ENCODE data around the gene TMEM271.

The TMEM271 gene, protein sequence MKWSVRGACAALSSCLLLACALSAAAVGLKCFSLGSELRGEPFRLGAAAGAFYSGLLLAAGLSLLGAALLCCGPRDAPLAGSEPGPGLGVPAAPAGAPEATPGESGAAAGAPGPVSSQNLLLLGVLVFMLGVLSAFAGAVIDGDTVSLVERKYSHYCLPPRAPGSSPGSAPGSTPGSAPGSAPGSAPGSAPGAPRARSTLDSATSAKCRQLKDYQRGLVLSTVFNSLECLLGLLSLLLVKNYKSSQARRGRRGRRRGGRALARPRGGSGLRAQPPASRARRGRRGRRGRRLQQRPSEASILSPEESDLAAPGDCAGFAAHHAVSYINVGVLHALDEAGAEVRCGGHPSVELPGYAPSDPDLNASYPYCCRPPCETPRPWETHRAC

DNA sequence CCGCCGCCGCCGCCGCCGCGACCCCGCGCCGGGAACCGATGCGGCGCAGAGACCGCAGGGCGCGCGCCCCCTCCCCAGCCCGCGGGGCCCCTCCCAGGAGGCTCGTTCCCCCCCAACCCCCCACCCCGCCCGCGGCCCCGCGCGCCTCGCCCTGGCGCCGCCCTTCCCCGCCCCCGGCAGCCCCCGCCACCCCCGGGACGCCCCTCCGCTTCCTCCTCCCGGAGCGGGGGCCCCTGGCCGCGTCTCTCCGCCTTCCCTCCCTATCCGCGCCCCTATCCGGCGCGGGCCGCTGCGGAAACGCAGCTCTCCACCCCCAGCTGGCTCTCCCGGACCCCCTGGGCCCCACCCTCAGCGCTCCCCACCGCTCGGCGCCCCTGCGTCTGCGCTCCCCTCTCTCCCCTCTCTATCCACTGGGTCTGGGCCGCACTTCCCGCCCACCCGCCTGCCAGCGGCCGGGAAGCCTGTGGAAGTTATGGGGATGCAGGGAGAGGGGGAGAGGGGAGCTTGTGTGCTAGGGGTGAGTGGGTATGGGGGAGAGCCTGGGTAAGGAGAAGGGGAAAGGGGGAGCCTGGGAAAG, at the start of gene TMEM271:
TMEM271 (minus strand) TSS at position 51 of the 577 bp plus-strand sequence. CDS start 233 bp downstream, outside the sequence.
- TF ChIP-seq ZBTB7A (IDR thresholded peaks at IDR 0.05; ENCODE audit: low read depth) (0 out of 2 replicates have a peak, but pooled peaks have one; percentile 24), TAF1 (IDR thresholded peaks at IDR 0.05; ENCODE audit: low read depth) (no peak)

DNA sequence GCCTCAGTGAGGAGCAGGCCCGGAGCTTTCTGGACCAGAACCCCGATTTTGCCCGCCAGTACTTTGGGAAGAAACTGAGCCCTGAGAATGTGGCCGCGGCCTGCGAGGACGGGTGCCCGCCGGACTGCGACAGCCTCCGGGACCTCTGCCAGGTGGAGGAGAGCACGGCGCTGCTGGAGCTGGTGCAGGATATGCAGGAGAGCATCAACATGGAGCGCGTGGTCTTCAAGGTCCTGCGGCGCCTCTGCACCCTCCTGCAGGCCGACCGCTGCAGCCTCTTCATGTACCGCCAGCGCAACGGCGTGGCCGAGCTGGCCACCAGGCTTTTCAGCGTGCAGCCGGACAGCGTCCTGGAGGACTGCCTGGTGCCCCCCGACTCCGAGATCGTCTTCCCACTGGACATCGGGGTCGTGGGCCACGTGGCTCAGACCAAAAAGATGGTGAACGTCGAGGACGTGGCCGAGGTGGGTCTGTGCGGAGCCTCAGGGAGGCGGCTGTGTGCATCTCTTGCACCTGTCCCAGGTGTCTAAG, 49.6 kb upstream of the TMEM271 start:
- TF ChIP-seq CREB1 (IDR thresholded peaks at IDR 0.05; ENCODE audit: low read depth) (no peak), CEBPB (IDR thresholded peaks at IDR 0.05) (no peak), NFIC (IDR thresholded peaks at IDR 0.05) (peak; percentile 32), EGR1 (IDR thresholded peaks at IDR 0.05) (no peak)

DNA sequence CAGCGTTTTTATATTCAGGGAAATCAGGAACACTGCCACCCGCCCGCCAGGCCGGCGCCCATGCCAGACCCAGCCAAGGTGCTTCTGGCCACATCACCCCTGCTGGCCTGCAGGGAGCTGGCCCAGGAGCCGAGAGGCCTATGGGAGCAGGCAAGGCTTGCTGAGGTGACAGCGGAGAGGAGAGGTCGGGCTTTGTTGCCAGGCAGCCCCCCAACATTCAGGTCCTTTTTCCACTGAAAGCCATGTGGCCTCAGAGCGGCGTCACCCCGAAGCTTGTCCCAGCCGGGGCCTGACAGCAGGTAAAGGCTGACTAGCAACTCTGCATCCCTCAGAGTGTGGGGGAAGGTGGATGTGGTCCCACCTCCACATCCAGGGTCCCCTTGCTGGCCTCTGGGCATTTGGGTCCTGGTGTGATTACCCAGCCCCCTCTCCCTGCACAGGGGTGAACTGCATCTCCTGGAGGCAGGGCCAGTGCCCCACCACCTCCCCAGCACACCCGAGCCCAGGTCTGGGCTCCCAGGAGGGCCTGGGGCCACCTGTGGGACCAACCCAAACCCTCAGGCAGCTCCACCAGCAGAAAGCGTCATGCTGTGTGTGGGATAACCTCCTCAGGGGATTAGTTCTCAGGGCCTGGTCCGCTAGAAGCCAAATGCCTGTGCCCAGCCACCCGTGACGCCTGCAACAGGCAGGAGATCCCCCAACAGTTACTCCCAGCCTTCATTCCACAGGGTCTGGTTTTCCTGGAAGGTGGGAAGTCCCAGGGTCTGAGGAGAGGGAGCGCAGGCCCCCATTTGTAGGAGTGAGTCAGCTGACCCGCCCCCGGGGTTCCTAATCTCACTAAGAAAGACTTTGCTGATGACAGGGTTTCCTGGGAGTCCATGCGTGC, 48.9 kb upstream of the TMEM271 start, which contains the start of gene PDE6B:
PDE6B (plus strand) TSS at position 869 of the 886 bp plus-strand sequence. CDS start 54 bp downstream, outside the sequence.
- TF ChIP-seq TCF12 (IDR thresholded peaks at IDR 0.05; ENCODE audit: low read depth), result peak; percentile 75
- TF ChIP-seq, protein P1, sequence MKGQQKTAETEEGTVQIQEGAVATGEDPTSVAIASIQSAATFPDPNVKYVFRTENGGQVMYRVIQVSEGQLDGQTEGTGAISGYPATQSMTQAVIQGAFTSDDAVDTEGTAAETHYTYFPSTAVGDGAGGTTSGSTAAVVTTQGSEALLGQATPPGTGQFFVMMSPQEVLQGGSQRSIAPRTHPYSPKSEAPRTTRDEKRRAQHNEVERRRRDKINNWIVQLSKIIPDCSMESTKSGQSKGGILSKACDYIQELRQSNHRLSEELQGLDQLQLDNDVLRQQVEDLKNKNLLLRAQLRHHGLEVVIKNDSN (IDR thresholded peaks at IDR 0.05), result peak; percentile 72
- peak; percentile 34; the same call in 1 of the 2 replicates for TF ChIP-seq NFIC (IDR thresholded peaks at IDR 0.05)
- peak; percentile 37; the same call in 1 of the 2 replicates for TF ChIP-seq EP300 (IDR thresholded peaks at IDR 0.05; ENCODE audit: borderline replicate concordance)
- TF ChIP-seq, protein P2, sequence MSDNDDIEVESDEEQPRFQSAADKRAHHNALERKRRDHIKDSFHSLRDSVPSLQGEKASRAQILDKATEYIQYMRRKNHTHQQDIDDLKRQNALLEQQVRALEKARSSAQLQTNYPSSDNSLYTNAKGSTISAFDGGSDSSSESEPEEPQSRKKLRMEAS (IDR thresholded peaks at IDR 0.05), result no peak
- peak; percentile 3; the same call in 1 of the 2 replicates for TF ChIP-seq RAD21 (IDR thresholded peaks at IDR 0.05; ENCODE audit: low read depth)
- TF ChIP-seq, protein P3, sequence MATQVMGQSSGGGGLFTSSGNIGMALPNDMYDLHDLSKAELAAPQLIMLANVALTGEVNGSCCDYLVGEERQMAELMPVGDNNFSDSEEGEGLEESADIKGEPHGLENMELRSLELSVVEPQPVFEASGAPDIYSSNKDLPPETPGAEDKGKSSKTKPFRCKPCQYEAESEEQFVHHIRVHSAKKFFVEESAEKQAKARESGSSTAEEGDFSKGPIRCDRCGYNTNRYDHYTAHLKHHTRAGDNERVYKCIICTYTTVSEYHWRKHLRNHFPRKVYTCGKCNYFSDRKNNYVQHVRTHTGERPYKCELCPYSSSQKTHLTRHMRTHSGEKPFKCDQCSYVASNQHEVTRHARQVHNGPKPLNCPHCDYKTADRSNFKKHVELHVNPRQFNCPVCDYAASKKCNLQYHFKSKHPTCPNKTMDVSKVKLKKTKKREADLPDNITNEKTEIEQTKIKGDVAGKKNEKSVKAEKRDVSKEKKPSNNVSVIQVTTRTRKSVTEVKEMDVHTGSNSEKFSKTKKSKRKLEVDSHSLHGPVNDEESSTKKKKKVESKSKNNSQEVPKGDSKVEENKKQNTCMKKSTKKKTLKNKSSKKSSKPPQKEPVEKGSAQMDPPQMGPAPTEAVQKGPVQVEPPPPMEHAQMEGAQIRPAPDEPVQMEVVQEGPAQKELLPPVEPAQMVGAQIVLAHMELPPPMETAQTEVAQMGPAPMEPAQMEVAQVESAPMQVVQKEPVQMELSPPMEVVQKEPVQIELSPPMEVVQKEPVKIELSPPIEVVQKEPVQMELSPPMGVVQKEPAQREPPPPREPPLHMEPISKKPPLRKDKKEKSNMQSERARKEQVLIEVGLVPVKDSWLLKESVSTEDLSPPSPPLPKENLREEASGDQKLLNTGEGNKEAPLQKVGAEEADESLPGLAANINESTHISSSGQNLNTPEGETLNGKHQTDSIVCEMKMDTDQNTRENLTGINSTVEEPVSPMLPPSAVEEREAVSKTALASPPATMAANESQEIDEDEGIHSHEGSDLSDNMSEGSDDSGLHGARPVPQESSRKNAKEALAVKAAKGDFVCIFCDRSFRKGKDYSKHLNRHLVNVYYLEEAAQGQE (IDR thresholded peaks at IDR 0.05; ENCODE audit: low read depth), result no peak
- no peak for TF ChIP-seq EGR1 (IDR thresholded peaks at IDR 0.05)
- 0 out of 2 replicates have a peak, but pooled peaks have one; percentile 48 for TF ChIP-seq ZBTB7A (IDR thresholded peaks at IDR 0.05; ENCODE audit: low read depth)
- TF ChIP-seq TEAD4 (IDR thresholded peaks at IDR 0.05), result peak; percentile 86

DNA sequence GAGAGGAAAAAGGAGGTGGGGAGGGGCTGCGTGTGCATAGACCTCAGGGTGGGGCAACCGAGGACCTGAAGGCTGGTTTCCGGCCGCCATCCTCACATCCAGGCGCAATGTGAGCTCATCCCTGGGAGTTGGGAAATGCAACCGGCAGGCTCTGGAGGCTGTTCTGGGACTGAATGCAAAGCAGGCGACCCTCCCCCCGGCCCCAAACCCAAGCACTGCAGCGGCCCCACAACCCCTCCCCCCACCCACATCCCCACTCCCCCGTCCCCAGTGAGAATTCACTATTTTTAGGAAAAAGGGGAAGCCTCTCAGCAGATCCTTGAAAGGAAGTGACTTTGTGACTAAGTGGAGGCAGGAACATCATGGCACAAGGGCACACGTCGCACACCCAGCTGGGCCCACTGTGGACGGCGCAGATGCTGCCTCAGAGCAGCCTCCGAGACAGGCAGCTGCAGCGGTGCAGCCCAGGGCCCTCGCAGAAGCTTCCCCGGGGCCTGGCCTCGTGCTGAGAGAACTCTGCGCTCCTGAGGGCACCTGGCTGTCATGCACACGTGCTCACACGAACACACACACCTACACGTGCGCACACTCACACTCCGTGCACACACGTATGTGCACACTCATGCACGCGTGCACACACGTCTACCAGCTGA, 47.9 kb upstream of the TMEM271 start:
- TF ChIP-seq ZBTB7A (IDR thresholded peaks at IDR 0.05; ENCODE audit: low read depth) (no peak), YY1 (IDR thresholded peaks at IDR 0.05; ENCODE audit: low read depth) (no peak), TCF12 (IDR thresholded peaks at IDR 0.05; ENCODE audit: low read depth) (no peak), TAF1 (IDR thresholded peaks at IDR 0.05; ENCODE audit: low read depth) (no peak), RAD21 (IDR thresholded peaks at IDR 0.05; ENCODE audit: low read depth) (no peak), FOXM1 (IDR thresholded peaks at IDR 0.05; ENCODE audit: borderline replicate concordance, low read depth) (no peak), TEAD4 (IDR thresholded peaks at IDR 0.05) (no peak), CEBPB (IDR thresholded peaks at IDR 0.05) (no peak)
- TF ChIP-seq, protein P2 (IDR thresholded peaks at IDR 0.05), result no peak
- TF ChIP-seq, protein P1 (IDR thresholded peaks at IDR 0.05), result no peak

DNA sequence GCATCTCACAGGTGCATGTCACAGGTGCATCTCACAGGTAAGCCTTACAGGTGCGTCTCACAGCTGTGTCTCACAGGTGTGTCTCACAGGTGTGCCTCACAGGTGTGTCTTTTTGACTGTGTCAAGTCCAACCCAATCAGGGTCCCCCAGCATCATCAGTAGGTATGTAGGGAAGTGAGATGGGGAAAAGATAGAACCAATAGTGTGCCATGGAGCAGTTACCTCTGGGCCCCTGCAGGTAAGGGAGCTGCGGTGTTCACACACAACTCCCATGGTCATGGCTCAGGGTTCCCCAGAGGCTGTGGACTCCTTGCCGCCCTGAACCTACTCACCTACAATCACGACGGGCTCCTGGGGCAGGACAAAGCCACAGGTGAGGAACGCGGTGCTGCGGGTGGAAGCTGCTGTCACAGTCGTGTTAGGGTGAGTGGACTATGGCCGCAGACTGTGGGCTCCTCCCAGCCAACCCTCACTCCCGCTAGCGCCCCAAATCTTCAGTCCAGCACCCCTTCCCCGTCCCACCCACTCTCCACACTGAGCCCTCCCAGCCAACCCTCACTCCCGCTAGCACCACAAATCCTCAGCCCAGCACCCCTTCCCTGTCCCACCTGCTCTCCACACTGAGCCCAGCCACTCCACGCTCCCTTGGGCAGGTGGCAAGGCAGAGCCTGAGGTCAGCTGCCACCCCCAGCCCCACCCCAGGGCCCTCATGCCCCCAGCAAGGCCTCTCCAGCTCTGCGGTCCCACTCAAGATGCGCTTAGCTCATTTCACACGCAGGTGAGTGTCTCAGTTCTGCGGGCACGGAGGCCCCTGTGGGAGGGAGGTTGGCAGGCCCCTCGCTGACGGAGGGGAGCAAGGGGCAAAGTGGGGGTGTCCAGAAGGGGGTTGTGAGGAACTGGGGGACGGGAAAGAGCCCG, 47.2 kb upstream of the TMEM271 start:
- TF ChIP-seq, protein P3 (IDR thresholded peaks at IDR 0.05; ENCODE audit: low read depth), result no peak
- TF ChIP-seq TAF1 (IDR thresholded peaks at IDR 0.05; ENCODE audit: low read depth), result no peak
- TF ChIP-seq ZBTB7A (IDR thresholded peaks at IDR 0.05; ENCODE audit: low read depth), result no peak
- TF ChIP-seq EGR1 (IDR thresholded peaks at IDR 0.05), result no peak
- TF ChIP-seq CREB1 (IDR thresholded peaks at IDR 0.05; ENCODE audit: low read depth), result no peak
- TF ChIP-seq, protein P1 (IDR thresholded peaks at IDR 0.05), result no peak
- TF ChIP-seq FOXM1 (IDR thresholded peaks at IDR 0.05; ENCODE audit: borderline replicate concordance, low read depth), result no peak
- TF ChIP-seq TEAD4 (IDR thresholded peaks at IDR 0.05), result no peak
- TF ChIP-seq NFIC (IDR thresholded peaks at IDR 0.05), result no peak
- TF ChIP-seq RAD21 (IDR thresholded peaks at IDR 0.05; ENCODE audit: low read depth), result no peak

All from Ishikawa (cell line).